Measurements from ENCODE around the gene RASA3.
"Not testable (repeated sequence)": the region's sequence is repeated elsewhere in the genome, so short reads cannot be mapped to it uniquely, and the experiment has no call there.

RASA3 gene

GRCh38 chr13:114155926-114156883, 23.8 kb upstream of the RASA3 start:
- no peak for ATAC-seq

- no peak for ATAC-seq
Measured at GRCh38 chr13:114155320-114155719, 22.9 kb upstream of the RASA3 start.

- no peak for ATAC-seq
Measured at GRCh38 chr13:114154476-114154875, 22.1 kb upstream of the RASA3 start.

GRCh38 chr13:114153485-114154080, 21.2 kb upstream of the RASA3 start:
- no peak for ATAC-seq

GRCh38 chr13:114152831-114153371, 20.5 kb upstream of the RASA3 start:
- ATAC-seq: no peak

- ATAC-seq: no peak
Measured at GRCh38 chr13:114152285-114152645, 19.8 kb upstream of the RASA3 start.

GRCh38 chr13:114151565-114152284, 19.3 kb upstream of the RASA3 start:
- no peak for ATAC-seq

GRCh38 chr13:114151031-114151430, 18.6 kb upstream of the RASA3 start:
- ATAC-seq: no peak

- no peak for ATAC-seq
Measured at GRCh38 chr13:114149774-114150740, 17.6 kb upstream of the RASA3 start.

- not testable (repeated sequence) for ATAC-seq
Measured at GRCh38 chr13:114148886-114149285, 16.5 kb upstream of the RASA3 start.

- ATAC-seq: peak; percentile 94 to 95
Measured at GRCh38 chr13:114148521-114148855, 16.1 kb upstream of the RASA3 start.

GRCh38 chr13:114147803-114148520, 15.5 kb upstream of the RASA3 start:
- ATAC-seq: peak; percentile 8

GRCh38 chr13:114146629-114147028, 14.2 kb upstream of the RASA3 start:
- ATAC-seq: no peak

GRCh38 chr13:114146173-114146572, 13.8 kb upstream of the RASA3 start:
- ATAC-seq: no peak

- no peak for ATAC-seq
Measured at GRCh38 chr13:114145722-114146121, 13.3 kb upstream of the RASA3 start.

GRCh38 chr13:114145256-114145655, 12.8 kb upstream of the RASA3 start:
- ATAC-seq: no peak

GRCh38 chr13:114144606-114145244, 12.3 kb upstream of the RASA3 start:
- ATAC-seq: no peak

- ATAC-seq: peak; percentile 17 to 22
Measured at GRCh38 chr13:114143806-114144605, 11.6 kb upstream of the RASA3 start.

GRCh38 chr13:114142640-114143490, 10.4 kb upstream of the RASA3 start:
- peak; percentile 49 to 50 for ATAC-seq
